ENCODE measurements around the gene ALS2CL. TPM values are rescaled to one million over a fixed set of nuclear protein-coding genes. Genes with fewer than 3 reads are reported as not detected.
"Not testable (repeated sequence)": the region's sequence is repeated elsewhere in the genome, so short reads cannot be mapped to it uniquely, and the experiment has no call there.

Gene ALS2CL, protein sequence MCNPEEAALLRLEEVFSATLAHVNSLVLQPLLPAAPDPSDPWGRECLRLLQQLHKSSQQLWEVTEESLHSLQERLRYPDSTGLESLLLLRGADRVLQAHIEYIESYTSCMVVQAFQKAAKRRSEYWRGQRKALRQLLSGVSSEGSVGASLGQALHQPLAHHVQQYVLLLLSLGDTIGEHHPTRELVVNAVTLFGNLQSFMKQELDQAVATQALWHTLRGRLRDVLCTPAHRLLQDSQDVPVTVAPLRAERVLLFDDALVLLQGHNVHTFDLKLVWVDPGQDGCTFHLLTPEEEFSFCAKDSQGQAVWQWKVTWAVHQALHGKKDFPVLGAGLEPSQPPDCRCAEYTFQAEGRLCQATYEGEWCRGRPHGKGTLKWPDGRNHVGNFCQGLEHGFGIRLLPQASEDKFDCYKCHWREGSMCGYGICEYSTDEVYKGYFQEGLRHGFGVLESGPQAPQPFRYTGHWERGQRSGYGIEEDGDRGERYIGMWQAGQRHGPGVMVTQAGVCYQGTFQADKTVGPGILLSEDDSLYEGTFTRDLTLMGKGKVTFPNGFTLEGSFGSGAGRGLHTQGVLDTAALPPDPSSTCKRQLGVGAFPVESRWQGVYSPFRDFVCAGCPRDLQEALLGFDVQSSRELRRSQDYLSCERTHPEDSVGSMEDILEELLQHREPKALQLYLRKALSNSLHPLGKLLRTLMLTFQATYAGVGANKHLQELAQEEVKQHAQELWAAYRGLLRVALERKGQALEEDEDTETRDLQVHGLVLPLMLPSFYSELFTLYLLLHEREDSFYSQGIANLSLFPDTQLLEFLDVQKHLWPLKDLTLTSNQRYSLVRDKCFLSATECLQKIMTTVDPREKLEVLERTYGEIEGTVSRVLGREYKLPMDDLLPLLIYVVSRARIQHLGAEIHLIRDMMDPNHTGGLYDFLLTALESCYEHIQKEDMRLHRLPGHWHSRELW
- 1 to 10 TPM; 1.7 to 3.9 (median 2.4) TPM for total RNA-seq (2021; fragmentation: NEBNext Ultra II Directional; extraction: Animal tissue kit (Norgen Biotek cat#: 25700))
- long read RNA-seq, partial matches to known transcripts, result 1 of 3 reads
- long read RNA-seq, other reads (novel, unspliced or antisense), result 2 of 3 reads

DNA sequence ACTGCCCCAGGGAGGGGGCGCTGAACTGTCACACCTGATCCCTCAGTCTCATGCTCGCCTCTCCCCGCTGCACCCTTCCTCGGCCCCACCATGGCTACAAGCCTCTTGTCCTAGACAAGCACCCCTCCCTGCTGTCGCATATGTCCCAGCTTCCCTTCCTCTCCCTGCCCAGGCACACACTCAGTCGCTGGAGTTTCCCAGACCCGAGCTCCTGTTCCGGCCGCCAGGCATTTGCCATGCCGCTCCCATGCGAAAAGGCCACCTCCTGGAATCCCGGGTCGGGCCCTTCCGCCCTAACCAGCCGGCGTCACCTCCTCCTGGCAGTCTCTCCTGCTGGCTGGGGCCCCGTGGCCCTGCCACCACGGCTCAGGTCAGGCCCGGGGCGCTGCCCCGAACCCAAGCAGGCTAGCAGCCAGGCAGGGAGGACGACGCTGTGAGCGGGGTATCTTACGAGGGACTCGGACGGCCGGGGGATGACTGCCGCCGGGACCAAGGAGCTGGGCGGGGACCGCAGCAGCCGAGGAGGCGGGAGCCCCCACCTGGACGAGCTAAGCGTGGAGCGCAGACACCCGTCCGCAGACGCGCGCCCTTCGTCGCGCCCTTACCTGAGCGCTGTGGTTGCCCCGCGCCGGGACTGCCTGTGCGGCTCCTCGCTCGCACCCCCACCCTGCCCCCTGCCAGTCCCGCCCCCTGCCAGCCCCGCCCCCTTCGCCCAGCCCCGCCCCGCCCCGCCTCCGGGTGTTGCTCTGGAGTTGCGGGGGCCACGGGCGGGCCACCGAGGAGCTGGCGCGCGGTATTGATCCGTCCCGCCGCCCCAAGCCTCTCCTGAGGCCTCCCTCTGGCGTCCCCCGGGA is at the start of gene ALS2CL:
Gene ALS2CL (minus strand): TSS at position 642 of the 854 bp plus-strand sequence. CDS start 4,239 bp downstream, outside the sequence.
- peaks cover 9% of the 10 kb centered on the region for H3K27me3 Mint-ChIP-seq (ENCODE audit: insufficient read depth)
- H3K4me1 Mint-ChIP-seq (ENCODE audit: low read depth), result peaks cover 16% of the 10 kb centered on the region
- TF ChIP-seq CTCF (IDR thresholded peaks at IDR 0.05), result no peak
- no peaks in the 10 kb centered on the region for H3K36me3 Mint-ChIP-seq (ENCODE audit: low read depth)
- no peak for DNase-seq
- peak within 1 kb of the TSS; percentile 84 for H3K4me3 Mint-ChIP-seq
- H3K27ac Mint-ChIP-seq, result peak within 1 kb of the TSS; percentile 72; the same call in 1 of the 2 replicates
- H3K9me3 Mint-ChIP-seq, result no peaks in the 10 kb centered on the region

- Mint-ChIP-seq H3K36me3 (ENCODE audit: low read depth) (no peaks in the 10 kb centered on the region), H3K27me3 (ENCODE audit: insufficient read depth) (peaks cover 27% of the 10 kb centered on the region), H3K27ac (no peak overlapping the region), H3K9me3 (no peaks in the 10 kb centered on the region), H3K4me1 (ENCODE audit: low read depth) (no peaks in the 10 kb centered on the region), H3K4me3 (no peak overlapping the region)
- no peak for DNase-seq
- TF ChIP-seq CTCF (IDR thresholded peaks at IDR 0.05), result no peak
These were observed 49.6 kb upstream of the ALS2CL start for GRCh38 chr3:46742992-46743585.

DNA sequence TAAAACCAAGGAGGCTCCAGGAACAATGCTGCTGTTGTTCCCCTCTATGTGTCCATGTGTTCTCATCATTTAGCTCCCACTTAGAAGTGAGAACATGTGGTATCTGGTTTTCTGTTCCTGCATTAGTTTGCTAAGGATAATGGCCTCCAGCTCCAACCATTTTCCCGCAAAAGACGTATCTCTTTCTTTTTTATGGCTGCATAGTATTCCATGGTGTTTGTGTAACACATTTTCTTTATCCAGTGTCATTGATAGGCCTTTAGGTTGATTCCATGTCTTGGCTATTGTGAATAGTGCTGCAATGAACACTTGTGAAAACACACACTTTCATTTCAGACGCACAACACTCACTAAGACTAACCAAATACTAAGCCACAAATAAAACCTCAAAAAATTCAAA is 46.1 kb upstream of the ALS2CL start:
- not testable (repeated sequence) for H3K4me1 Mint-ChIP-seq (ENCODE audit: low read depth); H3K36me3 Mint-ChIP-seq (ENCODE audit: low read depth); H3K9me3 Mint-ChIP-seq; DNase-seq; H3K4me3 Mint-ChIP-seq; H3K27ac Mint-ChIP-seq
- H3K27me3 Mint-ChIP-seq (ENCODE audit: insufficient read depth), result peaks cover 36% of the 10 kb centered on the region

GRCh38 chr3:46737329-46737731 is 43.9 kb upstream of the ALS2CL start:
- no peak overlapping the region for H3K4me3 Mint-ChIP-seq
- DNase-seq, result no peak
- no peaks in the 10 kb centered on the region for H3K9me3 Mint-ChIP-seq
- H3K27ac Mint-ChIP-seq, result no peak overlapping the region
- TF ChIP-seq CTCF (IDR thresholded peaks at IDR 0.05), result no peak
- no peaks in the 10 kb centered on the region for H3K36me3 Mint-ChIP-seq (ENCODE audit: low read depth)
- no peaks in the 10 kb centered on the region for H3K4me1 Mint-ChIP-seq (ENCODE audit: low read depth)
- peaks cover 36% of the 10 kb centered on the region for H3K27me3 Mint-ChIP-seq (ENCODE audit: insufficient read depth)

DNA sequence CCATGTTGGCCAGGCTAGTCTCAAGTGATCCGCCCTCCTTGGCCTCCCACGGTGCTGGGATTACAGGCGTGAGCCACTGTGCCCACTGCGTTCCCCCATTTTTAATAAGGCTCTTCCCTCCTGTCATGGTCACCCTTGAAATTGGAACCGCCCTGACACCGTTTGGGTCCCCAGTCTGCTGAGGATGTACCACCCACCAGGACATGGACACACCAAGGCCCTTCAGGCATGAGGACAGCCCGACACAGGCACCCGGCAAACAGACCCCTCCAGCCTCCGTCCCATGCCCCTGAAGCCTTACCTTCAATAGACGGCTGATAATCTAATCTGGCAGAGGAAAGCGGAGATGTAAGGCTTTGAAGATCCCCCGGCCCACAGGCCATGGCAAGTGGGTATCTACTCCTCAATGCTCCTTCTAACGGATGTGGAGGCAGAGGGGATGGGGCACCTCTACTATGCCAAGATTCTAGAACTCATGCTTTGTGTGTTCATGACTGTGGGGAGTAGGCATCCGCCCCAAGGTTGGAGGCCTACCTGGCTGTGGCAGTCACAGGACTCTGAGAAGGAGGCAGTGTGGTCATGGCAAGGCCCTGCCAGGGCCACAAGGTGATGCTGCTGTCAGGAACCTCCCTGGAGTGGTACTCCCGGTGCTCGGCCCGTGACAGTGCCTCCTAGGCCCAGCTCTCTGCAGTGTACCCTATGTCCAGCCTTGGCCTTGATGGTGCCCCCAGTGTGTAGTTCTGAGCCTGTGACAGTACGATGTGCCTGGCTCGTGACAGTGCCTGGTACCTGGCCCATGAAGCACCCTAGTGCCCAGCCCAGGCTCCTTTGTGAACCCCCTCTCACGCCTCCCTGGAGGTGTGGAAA is 42.8 kb upstream of the ALS2CL start:
- no peak for DNase-seq
- Mint-ChIP-seq H3K4me1 (ENCODE audit: low read depth) (no peaks in the 10 kb centered on the region), H3K27me3 (ENCODE audit: insufficient read depth) (peaks cover 38% of the 10 kb centered on the region), H3K27ac (no peak overlapping the region), H3K36me3 (ENCODE audit: low read depth) (no peaks in the 10 kb centered on the region), H3K4me3 (no peak overlapping the region), H3K9me3 (no peaks in the 10 kb centered on the region)
- no peak for TF ChIP-seq CTCF (IDR thresholded peaks at IDR 0.05)

Measured in HFFc6 (cell line).